Neutrophil (primary cell): ENCODE measurements around the gene BTBD3.

Experiments used
- H3K27ac ChIP-seq: fragments of 200-600 bp; sonication (generic); 2 replicates; pipeline ENCODE4 v1.5.1; 2016; ENCODE audit warnings: mild to moderate bottlenecking, moderate library complexity
- H3K27me3 ChIP-seq: fragments of 200-600 bp; sonication (generic); 2 replicates; pipeline ENCODE4 v1.6.0; 2016; ENCODE audit warnings: mild to moderate bottlenecking
- H3K36me3 ChIP-seq: fragments of 200-600 bp; sonication (generic); 2 replicates; pipeline ENCODE4 v1.5.1; 2017
- H3K4me1 ChIP-seq, 2 experiments: fragments of 200-600 bp in 1 of 2; sonication (generic) in 1 of 2; 1 replicate in 1 of 2; 2 replicates in 1 of 2; pipeline versions ENCODE4 v1.5.1 to v1.6.1; 2013 to 2016; ENCODE audit warnings: low read depth in 1 of 2, low read length in 1 of 2, mild to moderate bottlenecking in 1 of 2, moderate library complexity in 1 of 2; ENCODE audit not compliant: control insufficient read depth in 1 of 2, insufficient read depth in 1 of 2
- H3K4me3 ChIP-seq, 2 experiments: fragments of 200-600 bp in 1 of 2; sonication (generic) in 1 of 2; 1 replicate in 1 of 2; 2 replicates in 1 of 2; pipeline ENCODE4 v1.5.1; 2013 to 2016; ENCODE audit warnings: low read depth in 1 of 2, low read length in 1 of 2, mild to moderate bottlenecking in 1 of 2, moderate library complexity in 1 of 2
- H3K9me3 ChIP-seq: fragments of 200-600 bp; sonication (generic); 2 replicates; pipeline ENCODE4 v1.5.1; 2016
- TF ChIP-seq, protein P1 (sequence below): fragments of 200-600 bp; sonication (generic); IDR thresholded peaks from 2 replicates; pipeline ENCODE4 v1.5.1; 2016; ENCODE audit warnings: antibody characterized with exemption

BTBD3 gene

DNA sequence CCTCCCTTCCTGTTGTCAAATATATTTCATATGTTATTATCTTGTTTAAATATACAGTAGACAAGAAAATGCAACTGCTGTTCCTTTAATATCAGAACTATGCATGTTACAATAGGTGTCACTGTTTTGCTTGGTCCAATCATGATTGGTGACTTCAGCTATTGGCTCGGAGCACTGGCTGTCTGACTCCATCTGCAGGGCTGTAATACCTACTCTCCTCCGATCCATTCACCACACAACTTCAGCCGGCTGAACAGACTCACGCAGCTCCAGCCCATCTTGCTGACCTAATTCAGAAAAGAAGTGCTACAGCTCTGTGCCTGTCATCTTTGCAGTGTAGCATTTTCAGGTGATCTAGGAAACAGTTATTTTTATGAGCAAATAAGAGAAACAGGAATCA is at the start of gene BTBD3:
Gene BTBD3, plus strand, starts transcription at position 231 of the 400 bp plus-strand sequence. CDS start 383 bp downstream, outside the sequence.
- H3K4me3 ChIP-seq: peak within 1 kb of the TSS; percentile 35 to 42
- peaks cover 19 to 30% of the 10 kb centered on the region in 2 experiments for H3K4me1 ChIP-seq
- H3K27ac ChIP-seq: peak within 1 kb of the TSS; percentile 58

DNA sequence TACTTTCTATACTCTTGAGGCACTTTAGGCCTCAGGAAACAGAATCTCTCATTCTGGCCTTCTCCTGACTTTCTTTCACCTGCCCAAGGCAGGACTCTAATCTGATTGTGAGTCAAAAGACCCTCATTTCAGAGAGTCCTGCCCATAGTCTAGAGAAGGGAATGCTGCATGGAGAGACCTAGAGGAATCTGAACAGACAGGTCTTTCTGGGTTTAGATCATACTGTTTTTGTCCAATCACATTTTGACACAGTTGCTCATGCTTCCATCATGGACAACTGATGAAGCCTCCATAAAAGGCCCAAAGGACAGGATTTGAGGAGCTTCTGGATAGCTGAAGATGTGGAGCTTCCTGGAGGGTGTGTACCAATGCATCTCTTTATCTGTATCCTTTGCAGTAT is 48.1 kb upstream of the BTBD3 start:
- TF ChIP-seq, protein P1, sequence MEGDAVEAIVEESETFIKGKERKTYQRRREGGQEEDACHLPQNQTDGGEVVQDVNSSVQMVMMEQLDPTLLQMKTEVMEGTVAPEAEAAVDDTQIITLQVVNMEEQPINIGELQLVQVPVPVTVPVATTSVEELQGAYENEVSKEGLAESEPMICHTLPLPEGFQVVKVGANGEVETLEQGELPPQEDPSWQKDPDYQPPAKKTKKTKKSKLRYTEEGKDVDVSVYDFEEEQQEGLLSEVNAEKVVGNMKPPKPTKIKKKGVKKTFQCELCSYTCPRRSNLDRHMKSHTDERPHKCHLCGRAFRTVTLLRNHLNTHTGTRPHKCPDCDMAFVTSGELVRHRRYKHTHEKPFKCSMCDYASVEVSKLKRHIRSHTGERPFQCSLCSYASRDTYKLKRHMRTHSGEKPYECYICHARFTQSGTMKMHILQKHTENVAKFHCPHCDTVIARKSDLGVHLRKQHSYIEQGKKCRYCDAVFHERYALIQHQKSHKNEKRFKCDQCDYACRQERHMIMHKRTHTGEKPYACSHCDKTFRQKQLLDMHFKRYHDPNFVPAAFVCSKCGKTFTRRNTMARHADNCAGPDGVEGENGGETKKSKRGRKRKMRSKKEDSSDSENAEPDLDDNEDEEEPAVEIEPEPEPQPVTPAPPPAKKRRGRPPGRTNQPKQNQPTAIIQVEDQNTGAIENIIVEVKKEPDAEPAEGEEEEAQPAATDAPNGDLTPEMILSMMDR: no peak
- Histone ChIP-seq H3K4me1 (no peaks in the 10 kb centered on the region), H3K9me3 (no peaks in the 10 kb centered on the region), H3K27me3 (no peaks in the 10 kb centered on the region), H3K4me3 (no peak overlapping the region), H3K36me3 (no peaks in the 10 kb centered on the region), H3K27ac (no peak overlapping the region)

More for the DNA sequence above, at the start of gene BTBD3:
- H3K36me3 ChIP-seq: peaks cover 4% of the 10 kb centered on the region
- no peaks in the 10 kb centered on the region for H3K9me3 ChIP-seq
- TF ChIP-seq, protein P1: no peak
- H3K27me3 ChIP-seq: no peaks in the 10 kb centered on the region

GRCh38 chr20:11870411-11870810 is 47.3 kb upstream of the BTBD3 start:
- TF ChIP-seq, protein P1: no peak
- H3K27me3 ChIP-seq: no peaks in the 10 kb centered on the region

GRCh38 chr20:11876555-11876954 is 41.1 kb upstream of the BTBD3 start:
- no peaks in the 10 kb centered on the region for H3K4me1 ChIP-seq
- no peaks in the 10 kb centered on the region for H3K36me3 ChIP-seq
- no peak overlapping the region for H3K27ac ChIP-seq
- no peak overlapping the region for H3K4me3 ChIP-seq
- H3K9me3 ChIP-seq: no peaks in the 10 kb centered on the region
- TF ChIP-seq, protein P1: no peak
- H3K27me3 ChIP-seq: no peaks in the 10 kb centered on the region

More at GRCh38 chr20:11870411-11870810, 47.3 kb upstream of the BTBD3 start:
- Histone ChIP-seq H3K9me3 (no peaks in the 10 kb centered on the region), H3K36me3 (no peaks in the 10 kb centered on the region), H3K4me3 (no peak overlapping the region), H3K4me1 (no peaks in the 10 kb centered on the region), H3K27ac (no peak overlapping the region)

GRCh38 chr20:11880680-11881079 is 37.0 kb upstream of the BTBD3 start:
- Histone ChIP-seq H3K4me1 (no peaks in the 10 kb centered on the region), H3K27ac (no peak overlapping the region), H3K27me3 (no peaks in the 10 kb centered on the region), H3K36me3 (no peaks in the 10 kb centered on the region), H3K4me3 (no peak overlapping the region), H3K9me3 (no peaks in the 10 kb centered on the region)
- TF ChIP-seq, protein P1: no peak

DNA sequence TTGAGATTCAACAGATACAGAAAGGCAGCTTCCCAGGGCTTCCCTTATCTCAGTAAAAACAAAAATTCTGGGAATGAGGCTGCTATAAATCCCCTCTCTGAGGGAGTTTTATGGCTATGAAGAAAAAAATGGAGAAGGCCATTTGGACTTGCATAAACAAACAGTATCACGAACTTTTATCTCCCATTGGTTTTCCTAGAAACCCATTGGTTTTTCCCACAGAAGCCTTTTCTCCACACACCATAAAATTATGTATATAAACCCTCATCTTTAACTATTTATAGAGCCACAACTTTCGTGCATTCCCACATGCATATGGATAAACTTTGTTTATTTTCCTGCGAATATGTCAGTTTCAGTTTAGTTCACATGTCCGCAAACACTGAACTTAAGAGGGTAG is 36.2 kb upstream of the BTBD3 start:
- Histone ChIP-seq H3K27me3 (no peaks in the 10 kb centered on the region), H3K4me3 (no peak overlapping the region), H3K27ac (no peak overlapping the region), H3K36me3 (no peaks in the 10 kb centered on the region), H3K9me3 (no peaks in the 10 kb centered on the region), H3K4me1 (no peaks in the 10 kb centered on the region)
- TF ChIP-seq, protein P1: no peak
